ENCODE measurements around the gene ACTMAP.

GRCh38 chr19:40701758-40702157 is 48.5 kb downstream of the ACTMAP start:
- TF ChIP-seq CTCF (IDR thresholded peaks at IDR 0.05; ENCODE audit: insufficient read depth, low read length): no peak
- TF ChIP-seq POLR2AphosphoS5 (IDR thresholded peaks at IDR 0.05; ENCODE audit: low read depth): no peak
- TF ChIP-seq REST (IDR thresholded peaks at IDR 0.05; ENCODE audit: insufficient replicate concordance, low read depth): no peak
- TF ChIP-seq SPI1 (IDR thresholded peaks at IDR 0.05; ENCODE audit: borderline replicate concordance, low read depth): no peak
